Renal pelvis (tissue), 4 donors: ENCODE data around the gene DGCR6. TPM values are rescaled to one million over a fixed set of nuclear protein-coding genes. Genes with fewer than 3 reads are reported as not detected.
"Not testable (repeated sequence)": the region's sequence is repeated elsewhere in the genome, so short reads cannot be mapped to it uniquely, and the experiment has no call there.

ENCODE experiments used
- DNase-seq: peaks from one replicate; pipeline ENCODE4 v3.0.0-alpha.2; 2013
- polyA plus RNA-seq, 3 donors: library from polyadenylated mRNA; unstranded; fragments of 120-200 nt; gene quantifications; one replicate each; pipeline ENCODE4 v1.2.1, GENCODE V29; 2013; ENCODE audit not compliant: insufficient read length in 3 of 3

The DGCR6 gene
- polyA plus RNA-seq, 3 donors: 12.9 to 14.4 (median 13.6) TPM

GRCh38 chr22:18925368-18926064, 19.4 kb downstream of the DGCR6 start:
- no peak for DNase-seq

GRCh38 chr22:18927020-18927419, 20.9 kb downstream of the DGCR6 start:
- DNase-seq: no peak

- no peak for DNase-seq
Measured at GRCh38 chr22:18927573-18927972, 21.5 kb downstream of the DGCR6 start.

GRCh38 chr22:18929459-18929858, 23.3 kb downstream of the DGCR6 start:
- no peak for DNase-seq

GRCh38 chr22:18931905-18932652, 26.0 kb downstream of the DGCR6 start:
- no peak for DNase-seq

- DNase-seq: no peak
Measured at GRCh38 chr22:18933914-18934313, 27.8 kb downstream of the DGCR6 start.

- not testable (repeated sequence) for DNase-seq
Measured at GRCh38 chr22:18934688-18935087, 28.6 kb downstream of the DGCR6 start.

- DNase-seq: no peak
Measured at GRCh38 chr22:18935889-18936529, 29.9 kb downstream of the DGCR6 start, which contains the start of gene PRODH. Gene PRODH (minus strand): TSS chr22:18936293. CDS start chr22:18936287, 6 bp downstream.

- not testable (repeated sequence) for DNase-seq
Measured at GRCh38 chr22:18938691-18939090, 32.6 kb downstream of the DGCR6 start.

GRCh38 chr22:18947105-18947504, 41.0 kb downstream of the DGCR6 start:
- not testable (repeated sequence) for DNase-seq

GRCh38 chr22:18947905-18948304, 41.8 kb downstream of the DGCR6 start:
- DNase-seq: no peak

- no peak for DNase-seq
Measured at GRCh38 chr22:18950141-18950540, 44.0 kb downstream of the DGCR6 start.

GRCh38 chr22:18952022-18952421, 45.9 kb downstream of the DGCR6 start:
- no peak for DNase-seq

GRCh38 chr22:18953128-18953527, 47.0 kb downstream of the DGCR6 start:
- not testable (repeated sequence) for DNase-seq

- not testable (repeated sequence) for DNase-seq
Measured at GRCh38 chr22:18954303-18954989, 48.3 kb downstream of the DGCR6 start.

- DNase-seq: no peak
Measured at GRCh38 chr22:18954990-18955571, 49.0 kb downstream of the DGCR6 start.

GRCh38 chr22:18955696-18956095, 49.6 kb downstream of the DGCR6 start:
- no peak for DNase-seq

- not testable (repeated sequence) for DNase-seq
Measured at GRCh38 chr22:18956121-18956895, 50.2 kb downstream of the DGCR6 start.

GRCh38 chr22:18956956-18957355, 50.8 kb downstream of the DGCR6 start:
- not testable (repeated sequence) for DNase-seq

- not testable (repeated sequence) for DNase-seq
Measured at GRCh38 chr22:18957621-18958320, 51.7 kb downstream of the DGCR6 start.
